Measurements from ENCODE around the gene PKMYT1.

PKMYT1 gene

GRCh38 chr16:3000540-3000939, 20.3 kb upstream of the PKMYT1 start:
- Histone ChIP-seq H3K36me3 (ENCODE audit: insufficient read depth, low read length) (no peaks in the 10 kb centered on the region), H3K79me2 (ENCODE audit: insufficient read depth, low read length) (no peaks in the 10 kb centered on the region), H3K9me3 (ENCODE audit: insufficient read depth, low read length, severe bottlenecking) (no peaks in the 10 kb centered on the region), H3K4me1 (ENCODE audit: insufficient read depth, low read length) (peaks cover 13% of the 10 kb centered on the region), H3K9ac (ENCODE audit: low read depth, low read length) (no peak overlapping the region), H3K4me2 (ENCODE audit: insufficient read depth, low read length) (no peak overlapping the region), H4K20me1 (ENCODE audit: insufficient read depth, low read length) (no peaks in the 10 kb centered on the region), H3K4me3 (ENCODE audit: low read depth in 1 of 2, low read length in 2 of 2) (no peak overlapping the region), H3K27ac (ENCODE audit: low read length) (no peak overlapping the region), H3K27me3 (ENCODE audit: insufficient read depth, low read length, poor library complexity) (no peaks in the 10 kb centered on the region), H2AFZ (ENCODE audit: low read depth, low read length) (no peak overlapping the region)
- no peak for DNase-seq
- ATAC-seq (ENCODE audit: insufficient read depth, low read depth): no peak
- TF ChIP-seq CTCF (IDR thresholded peaks at IDR 0.05; ENCODE audit: borderline replicate concordance, extremely low read depth, low read length, poor library complexity, severe bottlenecking): no peak
- TF ChIP-seq EZH2 (IDR thresholded peaks at IDR 0.05; ENCODE audit: borderline replicate concordance, low read depth, low read length, severe bottlenecking): no peak

- Histone ChIP-seq H3K9ac (ENCODE audit: low read depth, low read length) (no peak overlapping the region), H3K4me3 (ENCODE audit: low read depth in 1 of 2, low read length in 2 of 2) (no peak overlapping the region), H3K27ac (ENCODE audit: low read length) (no peak overlapping the region), H4K20me1 (ENCODE audit: insufficient read depth, low read length) (no peaks in the 10 kb centered on the region), H2AFZ (ENCODE audit: low read depth, low read length) (no peak overlapping the region), H3K79me2 (ENCODE audit: insufficient read depth, low read length) (no peaks in the 10 kb centered on the region), H3K4me2 (ENCODE audit: insufficient read depth, low read length) (no peak overlapping the region), H3K4me1 (ENCODE audit: insufficient read depth, low read length) (peaks cover 11% of the 10 kb centered on the region), H3K9me3 (ENCODE audit: insufficient read depth, low read length, severe bottlenecking) (no peaks in the 10 kb centered on the region), H3K36me3 (ENCODE audit: insufficient read depth, low read length) (no peaks in the 10 kb centered on the region), H3K27me3 (ENCODE audit: insufficient read depth, low read length, poor library complexity) (no peaks in the 10 kb centered on the region)
- no peak for DNase-seq
- no peak for ATAC-seq (ENCODE audit: insufficient read depth, low read depth)
- TF ChIP-seq CTCF (IDR thresholded peaks at IDR 0.05; ENCODE audit: borderline replicate concordance, extremely low read depth, low read length, poor library complexity, severe bottlenecking): no peak
- no peak for TF ChIP-seq EZH2 (IDR thresholded peaks at IDR 0.05; ENCODE audit: borderline replicate concordance, low read depth, low read length, severe bottlenecking)
These were observed 19.7 kb upstream of the PKMYT1 start for GRCh38 chr16:2999929-3000328.

- Histone ChIP-seq H3K36me3 (ENCODE audit: insufficient read depth, low read length) (no peaks in the 10 kb centered on the region), H4K20me1 (ENCODE audit: insufficient read depth, low read length) (peaks cover 4% of the 10 kb centered on the region; the same call in 1 of the 2 replicates), H3K4me3 (ENCODE audit: low read depth in 1 of 2, low read length in 2 of 2) (no peak overlapping the region), H3K9me3 (ENCODE audit: insufficient read depth, low read length, severe bottlenecking) (no peaks in the 10 kb centered on the region), H3K79me2 (ENCODE audit: insufficient read depth, low read length) (no peaks in the 10 kb centered on the region), H3K9ac (ENCODE audit: low read depth, low read length) (no peak overlapping the region), H3K27ac (ENCODE audit: low read length) (no peak overlapping the region), H3K4me1 (ENCODE audit: insufficient read depth, low read length) (no peaks in the 10 kb centered on the region), H3K4me2 (ENCODE audit: insufficient read depth, low read length) (no peak overlapping the region), H2AFZ (ENCODE audit: low read depth, low read length) (no peak overlapping the region), H3K27me3 (ENCODE audit: insufficient read depth, low read length, poor library complexity) (no peaks in the 10 kb centered on the region)
- no peak for DNase-seq
- ATAC-seq (ENCODE audit: insufficient read depth, low read depth): no peak
- TF ChIP-seq EZH2 (IDR thresholded peaks at IDR 0.05; ENCODE audit: borderline replicate concordance, low read depth, low read length, severe bottlenecking) (no peak), CTCF (IDR thresholded peaks at IDR 0.05; ENCODE audit: borderline replicate concordance, extremely low read depth, low read length, poor library complexity, severe bottlenecking) (no peak)
These were observed 16.1 kb upstream of the PKMYT1 start for GRCh38 chr16:2996298-2996697.

Data from DND-41 (cell line).